H9 (cell line): Measurements from ENCODE around the gene SOX18. TPM values are rescaled to one million over a fixed set of nuclear protein-coding genes. Genes with fewer than 3 reads are reported as not detected.
A peak's percentile ranks its signal among the peaks of the same experiment; 100 is the strongest.

ENCODE experiments used
- DNase-seq: peaks from one replicate; pipeline ENCODE4 v3.0.0-alpha.2; 2017
- H2AFZ ChIP-seq: one replicate; pipeline ENCODE4 v1.6.1; 2013; ENCODE audit warnings: mild to moderate bottlenecking, low read length, control low read depth, moderate library complexity
- H2AK5ac ChIP-seq: 2 replicates; pipeline ENCODE4 v1.6.1; 2013; ENCODE audit warnings: low read length, control low read depth, mixed read lengths; ENCODE audit not compliant: insufficient read length
- H2BK120ac ChIP-seq: one replicate; pipeline ENCODE4 v1.6.1; 2013; ENCODE audit warnings: low read depth, mild to moderate bottlenecking, low read length, control low read depth, inconsistent platforms; ENCODE audit not compliant: poor library complexity, severe bottlenecking
- H2BK12ac ChIP-seq: 2 replicates; pipeline ENCODE4 v1.6.1; 2013; ENCODE audit warnings: low read length, control low read depth, mixed read lengths, low read depth; ENCODE audit not compliant: insufficient read length
- H2BK15ac ChIP-seq: 2 replicates; pipeline ENCODE4 v1.6.1; 2013; ENCODE audit warnings: low read depth, low read length, control low read depth
- H2BK20ac ChIP-seq: one replicate; pipeline ENCODE4 v1.6.1; 2013; ENCODE audit warnings: low read depth, mild to moderate bottlenecking, low read length, control low read depth, inconsistent platforms; ENCODE audit not compliant: poor library complexity, severe bottlenecking
- H2BK5ac ChIP-seq: 2 replicates; pipeline ENCODE4 v1.6.1; 2013; ENCODE audit warnings: low read length, control low read depth, mixed read lengths; ENCODE audit not compliant: insufficient read length
- H3K14ac ChIP-seq: 2 replicates; pipeline ENCODE4 v1.6.1; 2013; ENCODE audit warnings: low read length, control low read depth; ENCODE audit not compliant: insufficient read depth
- H3K18ac ChIP-seq: 2 replicates; pipeline ENCODE4 v1.6.1; 2013; ENCODE audit warnings: low read depth, mild to moderate bottlenecking, mixed read lengths, low read length, control low read depth; ENCODE audit not compliant: insufficient read length
- H3K23ac ChIP-seq: 2 replicates; pipeline ENCODE4 v1.6.1; 2013; ENCODE audit warnings: low read length, control low read depth, mixed read lengths, low read depth; ENCODE audit not compliant: insufficient read length
- H3K23me2 ChIP-seq: 2 replicates; pipeline ENCODE4 v1.6.1; 2013; ENCODE audit warnings: low read depth, mild to moderate bottlenecking, mixed read lengths, low read length, control low read depth; ENCODE audit not compliant: insufficient read length, poor library complexity, severe bottlenecking
- H3K27ac ChIP-seq: 2 replicates; pipeline ENCODE4 v1.5.1; 2013; ENCODE audit warnings: low read length, control low read depth, mixed read lengths, low read depth; ENCODE audit not compliant: insufficient read length
- H3K27me3 ChIP-seq: 2 replicates; pipeline ENCODE4 v1.6.1; 2013; ENCODE audit warnings: low read length, control low read depth, inconsistent platforms; ENCODE audit not compliant: insufficient read depth
- H3K4ac ChIP-seq: 2 replicates; pipeline ENCODE4 v1.6.1; 2013; ENCODE audit warnings: low read depth, mild to moderate bottlenecking, control low read depth, inconsistent platforms, low read length, moderate library complexity
- H3K4me1 ChIP-seq: 2 replicates; pipeline ENCODE4 v1.6.1; 2013; ENCODE audit warnings: low read length, control low read depth, inconsistent platforms; ENCODE audit not compliant: insufficient read depth
- H3K4me2 ChIP-seq: 2 replicates; pipeline ENCODE4 v1.6.1; 2013; ENCODE audit warnings: low read length, control low read depth, mixed read lengths; ENCODE audit not compliant: insufficient read length, insufficient read depth
- H3K56ac ChIP-seq: 2 replicates; pipeline ENCODE4 v1.6.1; 2013; ENCODE audit warnings: low read depth, mild to moderate bottlenecking, mixed read lengths, low read length, control low read depth; ENCODE audit not compliant: insufficient read length
- H3K79me1 ChIP-seq: 2 replicates; pipeline ENCODE4 v1.6.1; 2013; ENCODE audit warnings: low read depth, mild to moderate bottlenecking, moderate library complexity, low read length, control low read depth, inconsistent platforms; ENCODE audit not compliant: insufficient read depth, poor library complexity, severe bottlenecking
- H3K79me2 ChIP-seq: 2 replicates; pipeline ENCODE4 v1.6.1; 2013; ENCODE audit warnings: low read length, control low read depth, inconsistent platforms; ENCODE audit not compliant: insufficient read depth
- H3K9ac ChIP-seq: 2 replicates; pipeline ENCODE4 v1.6.1; 2013; ENCODE audit warnings: low read length, control low read depth, mixed read lengths; ENCODE audit not compliant: insufficient read length; ENCODE audit errors: extremely low read depth
- H3K9me3 ChIP-seq: one replicate; pipeline ENCODE4 v1.6.1; 2013; ENCODE audit warnings: low read depth, low read length, inconsistent platforms; ENCODE audit not compliant: control insufficient read depth
- H3T11ph ChIP-seq: one replicate; pipeline ENCODE4 v1.6.1; 2013; ENCODE audit warnings: mild to moderate bottlenecking, low read length, control low read depth, inconsistent platforms
- H4K20me1 ChIP-seq: one replicate; pipeline ENCODE4 v1.6.1; 2013; ENCODE audit not compliant: control insufficient read depth, insufficient read length, insufficient read depth
- H4K5ac ChIP-seq: 2 replicates; pipeline ENCODE4 v1.6.1; 2013; ENCODE audit warnings: low read depth, mild to moderate bottlenecking, mixed read lengths, low read length, control low read depth; ENCODE audit not compliant: insufficient read length
- H4K8ac ChIP-seq: replicated peaks from 2 replicates; pipeline ENCODE4 v1.6.1; 2013; ENCODE audit warnings: low read length, control low read depth, mixed read lengths, low read depth; ENCODE audit not compliant: insufficient read length
- H4K91ac ChIP-seq: 2 replicates; pipeline ENCODE4 v1.6.1; 2013; ENCODE audit warnings: low read depth, mild to moderate bottlenecking, moderate library complexity, mixed read lengths, low read length, control low read depth; ENCODE audit not compliant: insufficient read length
- H3K27ac Mint-ChIP-seq, 3 experiments: 2 replicates in 2 of 3; 3 replicates in 1 of 3; pipeline ENCODE4 v1.8.0; 2020 to 2021; ENCODE audit warnings: mixed read lengths in 3 of 3, mild to moderate bottlenecking in 1 of 3, moderate library complexity in 1 of 3
- H3K27me3 Mint-ChIP-seq: 2 replicates; pipeline ENCODE4 v1.8.0; 2021; ENCODE audit warnings: low read depth, mild to moderate bottlenecking, moderate library complexity, mixed read lengths
- H3K36me3 Mint-ChIP-seq, 3 experiments: 2 replicates in 2 of 3; 3 replicates in 1 of 3; pipeline ENCODE4 v1.8.0; 2020 to 2021; ENCODE audit warnings: low read depth in 3 of 3, mixed read lengths in 3 of 3; ENCODE audit not compliant: insufficient read depth in 1 of 3
- H3K4me1 Mint-ChIP-seq, 2 experiments: 2 replicates each; pipeline ENCODE4 v1.8.0; 2020; ENCODE audit warnings: mixed read lengths in 2 of 2
- H3K4me3 Mint-ChIP-seq, 2 experiments: 2 replicates in 1 of 2; 3 replicates in 1 of 2; pipeline ENCODE4 v1.8.0; 2020 to 2021; ENCODE audit warnings: mild to moderate bottlenecking in 2 of 2, mixed read lengths in 2 of 2, moderate library complexity in 1 of 2
- H3K9me3 Mint-ChIP-seq, 2 experiments: 2 replicates in 1 of 2; 3 replicates in 1 of 2; pipeline ENCODE4 v1.8.0; 2020; ENCODE audit warnings: mild to moderate bottlenecking in 2 of 2, mixed read lengths in 2 of 2, moderate library complexity in 1 of 2
- WGBS: extraction: QIAGEN DNeasy Blood & Tissue Kit; methylation state at CpG from one replicate; pipeline ENCODE4 v1.1.7; 2013; ENCODE audit warnings: missing lambda C conversion rate, low lambda C conversion rate, mixed read lengths; ENCODE audit not compliant: insufficient read length; ENCODE audit errors: extremely low coverage; 5-methylcytosine and 5-hydroxymethylcytosine counted together
- total RNA-seq: library from RNA; stranded (reverse); gene quantifications from 2 replicates; pipeline ENCODE4 v1.2.1, GENCODE V29; 2021
- TF ChIP-seq, protein P1 (sequence below): fragments of 200-600 bp; sonication (generic); conservative IDR thresholded peaks from 3 replicates; pipeline ENCODE4 v1.8.0; 2021; ENCODE audit warnings: antibody characterized with exemption, mild to moderate bottlenecking

The SOX18 gene
- total RNA-seq, 1 experiment from 2014 or later: 2.0 TPM

GRCh38 chr20:64003960-64004725 lies 45.3 kb downstream of the SOX18 start:
- Histone ChIP-seq H3K27ac (no peak overlapping the region), H3K23me2 (no peaks in the 10 kb centered on the region), H3K23ac (no peak overlapping the region), H4K91ac (no peak overlapping the region), H3K9me3 (no peaks in the 10 kb centered on the region), H3K4ac (no peak overlapping the region), H4K20me1 (no peaks in the 10 kb centered on the region), H3K79me2 (no peaks in the 10 kb centered on the region), H2AFZ (no peak overlapping the region), H3K9ac (no peak overlapping the region), H3K56ac (no peak overlapping the region), H3K18ac (no peak overlapping the region), H2BK120ac (no peak overlapping the region), H3K4me1 (no peaks in the 10 kb centered on the region), H3T11ph (no peak overlapping the region), H3K4me2 (no peak overlapping the region), H2AK5ac (no peak overlapping the region), H2BK12ac (no peak overlapping the region), H2BK5ac (no peak overlapping the region), H4K8ac (no peak overlapping the region), H3K79me1 (peaks cover 4% of the 10 kb centered on the region), H3K27me3 (no peaks in the 10 kb centered on the region), H2BK15ac (no peak overlapping the region), H2BK20ac (no peak overlapping the region), H3K14ac (no peak overlapping the region), H4K5ac (no peak overlapping the region)
- no CpG with 5 or more reads among the region's 7 CpGs for WGBS
- H3K36me3 Mint-ChIP-seq: peaks cover 32 to 82% (median 71%) of the 10 kb centered on the region in 3 experiments
- peaks cover 4 to 5% of the 10 kb centered on the region in 2 experiments; a peak in 2 of 4 replicates for H3K4me1 Mint-ChIP-seq
- peaks cover 4 to 5% of the 10 kb centered on the region in 2 experiments; a peak in 2 of 5 replicates for H3K9me3 Mint-ChIP-seq
- H3K4me3 Mint-ChIP-seq: no peak overlapping the region
- TF ChIP-seq, protein P1, sequence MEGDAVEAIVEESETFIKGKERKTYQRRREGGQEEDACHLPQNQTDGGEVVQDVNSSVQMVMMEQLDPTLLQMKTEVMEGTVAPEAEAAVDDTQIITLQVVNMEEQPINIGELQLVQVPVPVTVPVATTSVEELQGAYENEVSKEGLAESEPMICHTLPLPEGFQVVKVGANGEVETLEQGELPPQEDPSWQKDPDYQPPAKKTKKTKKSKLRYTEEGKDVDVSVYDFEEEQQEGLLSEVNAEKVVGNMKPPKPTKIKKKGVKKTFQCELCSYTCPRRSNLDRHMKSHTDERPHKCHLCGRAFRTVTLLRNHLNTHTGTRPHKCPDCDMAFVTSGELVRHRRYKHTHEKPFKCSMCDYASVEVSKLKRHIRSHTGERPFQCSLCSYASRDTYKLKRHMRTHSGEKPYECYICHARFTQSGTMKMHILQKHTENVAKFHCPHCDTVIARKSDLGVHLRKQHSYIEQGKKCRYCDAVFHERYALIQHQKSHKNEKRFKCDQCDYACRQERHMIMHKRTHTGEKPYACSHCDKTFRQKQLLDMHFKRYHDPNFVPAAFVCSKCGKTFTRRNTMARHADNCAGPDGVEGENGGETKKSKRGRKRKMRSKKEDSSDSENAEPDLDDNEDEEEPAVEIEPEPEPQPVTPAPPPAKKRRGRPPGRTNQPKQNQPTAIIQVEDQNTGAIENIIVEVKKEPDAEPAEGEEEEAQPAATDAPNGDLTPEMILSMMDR: no peak
- peak overlapping the region in 2 of 3 experiments; percentile 66 to 84; a peak in 2 of 7 replicates for H3K27ac Mint-ChIP-seq
- DNase-seq: no peak
- H3K27me3 Mint-ChIP-seq: no peaks in the 10 kb centered on the region
